Anterior cingulate cortex (tissue), 58 donors: ENCODE data around the gene NECTIN2.

Experiments used
- DNase-seq, 58 donors: peaks; one replicate each; lab custom pipeline; 2025; lab: John Stamatoyannopoulos, UW

Gene NECTIN2

DNA sequence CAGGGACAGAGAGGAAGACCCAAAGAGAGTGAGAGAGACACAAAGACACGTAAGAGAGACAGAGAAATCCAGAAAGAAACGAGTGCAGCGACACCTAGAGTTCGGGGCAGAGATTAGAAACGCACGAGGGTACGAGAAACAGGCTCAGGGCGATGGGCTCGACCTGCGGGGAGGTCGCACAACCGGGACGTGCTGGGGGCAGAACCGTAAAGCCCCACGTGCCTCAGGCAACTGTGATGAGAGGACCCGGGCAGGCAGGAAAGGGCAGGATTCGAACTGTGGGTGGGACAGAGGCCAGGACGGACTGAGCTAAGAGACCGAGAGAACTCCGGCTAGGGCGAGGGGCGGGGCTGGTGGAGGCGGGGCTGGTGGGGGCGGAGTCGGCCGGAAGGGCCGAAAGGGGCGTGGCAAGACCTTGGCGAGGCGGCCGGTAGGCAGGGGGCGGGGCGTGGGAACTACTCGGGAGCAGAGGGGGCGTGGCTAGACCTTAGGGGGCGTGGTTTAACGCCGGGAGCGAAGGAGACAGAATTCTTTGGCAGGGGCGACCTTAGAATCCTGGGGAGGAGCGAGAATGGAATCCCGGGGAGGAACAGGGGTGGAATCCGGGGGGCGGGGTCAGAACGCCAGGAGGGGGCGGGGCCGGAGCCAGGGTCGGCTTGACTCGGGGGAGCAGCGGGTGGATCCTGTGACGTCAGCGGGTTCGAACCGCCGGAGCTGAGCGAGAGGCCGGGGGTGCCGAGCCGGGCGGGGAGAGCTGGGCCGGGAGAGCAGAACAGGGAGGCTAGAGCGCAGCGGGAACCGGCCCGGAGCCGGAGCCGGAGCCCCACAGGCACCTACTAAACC is at the start of gene NECTIN2:
Gene NECTIN2 (plus strand): TSS at position 686 of the 843 bp plus-strand sequence. CDS start 229 bp downstream, outside the sequence.
- DNase-seq: peak; percentile 26 to 95 (median 84)

GRCh38 chr19:44796701-44797115 is 49.4 kb upstream of the NECTIN2 start:
- DNase-seq: peak in 25 of 58 donors; percentile 3 to 44 (median 11)

- no peak for DNase-seq
Observed at GRCh38 chr19:44799627-44800346, 46.3 kb upstream of the NECTIN2 start.

GRCh38 chr19:44800461-44800860 is 45.6 kb upstream of the NECTIN2 start:
- DNase-seq: peak in 51 of 58 donors; percentile 2 to 84 (median 34)

DNA sequence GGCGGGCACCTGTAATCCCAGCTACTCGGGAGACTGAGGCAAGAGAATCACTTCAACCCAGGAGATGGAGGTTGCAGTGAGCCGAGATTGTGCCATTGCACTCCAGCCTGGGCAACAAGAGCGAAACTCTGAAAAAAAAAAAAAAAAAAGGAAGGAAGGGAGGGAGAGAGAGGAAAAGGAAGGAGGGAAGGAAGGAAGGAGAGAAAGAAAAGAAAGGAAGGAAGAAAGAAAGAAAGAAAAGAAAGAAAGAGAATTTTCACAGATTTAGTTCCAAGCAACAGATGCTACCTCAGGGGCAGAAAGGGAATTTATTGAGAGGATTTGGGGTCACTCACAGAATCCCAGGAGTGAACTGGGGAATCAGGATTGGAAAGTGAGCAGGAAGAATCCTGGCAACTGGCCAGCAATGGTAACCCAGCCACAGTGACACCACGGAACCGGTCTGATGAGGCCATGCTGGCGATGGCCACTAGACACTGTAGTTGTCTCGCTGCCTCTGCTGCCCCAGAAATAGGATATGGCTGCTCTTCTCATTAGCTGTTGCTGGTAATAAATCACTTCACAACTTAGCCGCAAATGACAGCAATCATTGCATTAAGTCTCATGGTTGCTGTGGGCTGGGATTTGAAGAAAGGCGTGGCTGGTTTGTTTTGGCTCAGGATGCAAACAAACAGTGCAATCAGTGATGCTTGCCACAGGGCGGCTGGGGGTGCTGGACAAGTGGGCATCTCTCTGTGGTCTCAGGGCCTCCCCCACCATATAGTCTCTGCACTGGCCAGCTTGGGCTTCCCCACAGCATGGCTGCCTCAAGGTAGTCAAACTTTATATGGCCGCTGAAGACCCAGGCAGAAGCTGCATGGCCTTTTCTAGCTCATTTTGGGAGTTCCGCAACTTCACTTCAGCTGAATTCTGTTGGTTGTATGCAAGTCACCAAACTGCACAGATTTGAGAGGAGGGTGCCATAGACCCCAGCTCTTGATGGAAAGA is 42.4 kb upstream of the NECTIN2 start:
- DNase-seq: no peak

DNA sequence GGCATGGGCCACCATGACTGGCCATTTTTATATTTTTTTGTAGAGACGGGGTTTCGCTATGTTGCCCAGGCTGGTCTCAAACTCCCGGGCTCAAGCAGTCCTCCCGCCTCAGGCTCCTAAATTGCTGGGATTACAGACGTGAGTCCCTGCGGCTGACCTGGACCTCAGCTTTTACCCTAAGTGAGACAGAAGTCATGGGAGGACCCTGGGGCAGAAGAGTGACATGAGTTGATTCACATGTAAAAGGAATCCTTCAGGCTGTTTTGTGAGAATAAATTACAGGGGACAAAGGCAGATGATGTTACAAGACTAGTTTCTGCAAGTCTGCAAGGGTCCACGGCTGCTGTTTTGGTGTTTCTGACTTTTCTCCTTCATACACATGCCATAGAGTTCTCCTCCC is 39.8 kb upstream of the NECTIN2 start:
- no peak for DNase-seq

- no peak for DNase-seq
Observed at GRCh38 chr19:44807162-44807561, 38.9 kb upstream of the NECTIN2 start.

- peak in 8 of 58 donors; percentile 3 to 38 (median 8) for DNase-seq
Observed at GRCh38 chr19:44807652-44808462, 38.2 kb upstream of the NECTIN2 start.

- DNase-seq: peak in 43 of 58 donors; percentile 4 to 58 (median 20)
Observed at GRCh38 chr19:44808463-44809371, 37.4 kb upstream of the NECTIN2 start, which contains the start of gene BCAM. BCAM (plus strand) TSS chr19:44809103; CDS start chr19:44809125, 22 bp downstream.

DNA sequence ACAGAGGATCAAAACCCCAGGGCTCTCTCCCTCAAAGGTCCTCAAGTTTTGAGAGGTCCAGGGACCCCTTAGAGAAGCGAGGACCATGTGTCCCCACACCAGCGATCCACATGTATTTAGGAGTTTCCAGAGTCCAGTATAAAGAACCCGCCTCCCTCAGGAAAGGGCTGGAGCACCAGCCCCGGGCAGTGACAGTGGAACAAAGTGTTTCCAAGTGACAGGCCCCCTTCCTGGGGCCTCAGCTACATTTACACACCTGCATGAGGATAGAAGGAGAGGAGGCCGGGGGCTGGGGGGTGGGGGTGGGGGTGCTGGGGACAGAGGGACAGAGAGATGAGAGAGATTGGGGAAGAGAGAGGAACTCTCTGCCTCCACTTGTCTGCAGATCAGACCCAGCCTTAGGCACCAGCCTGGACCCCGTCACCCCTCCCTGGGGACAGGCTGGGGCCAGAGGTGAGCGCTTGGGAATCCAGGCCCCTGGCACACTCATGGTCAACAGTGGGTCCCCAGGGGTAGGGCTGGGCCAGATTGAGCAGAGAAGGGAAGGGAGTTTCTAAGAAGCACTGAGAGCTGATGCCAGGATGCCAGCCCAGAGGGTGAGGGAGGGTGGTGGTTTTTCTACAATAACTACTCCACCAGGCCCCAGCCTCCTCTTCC is 36.4 kb upstream of the NECTIN2 start:
- no peak for DNase-seq

- no peak for DNase-seq
Observed at GRCh38 chr19:44810234-44811121, 35.6 kb upstream of the NECTIN2 start.

DNA sequence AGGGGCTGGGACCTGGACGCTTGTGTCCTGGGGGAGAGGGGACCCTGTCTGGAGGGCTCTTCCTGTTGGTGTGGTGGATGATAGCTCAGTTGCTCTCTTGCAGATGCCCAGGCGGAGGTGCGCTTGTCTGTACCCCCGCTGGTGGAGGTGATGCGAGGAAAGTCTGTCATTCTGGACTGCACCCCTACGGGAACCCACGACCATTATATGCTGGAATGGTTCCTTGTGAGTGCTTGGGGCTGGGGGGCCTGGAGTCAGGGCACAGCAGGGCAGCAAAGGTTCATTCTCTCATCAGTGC is 35.0 kb upstream of the NECTIN2 start:
- DNase-seq: no peak

DNA sequence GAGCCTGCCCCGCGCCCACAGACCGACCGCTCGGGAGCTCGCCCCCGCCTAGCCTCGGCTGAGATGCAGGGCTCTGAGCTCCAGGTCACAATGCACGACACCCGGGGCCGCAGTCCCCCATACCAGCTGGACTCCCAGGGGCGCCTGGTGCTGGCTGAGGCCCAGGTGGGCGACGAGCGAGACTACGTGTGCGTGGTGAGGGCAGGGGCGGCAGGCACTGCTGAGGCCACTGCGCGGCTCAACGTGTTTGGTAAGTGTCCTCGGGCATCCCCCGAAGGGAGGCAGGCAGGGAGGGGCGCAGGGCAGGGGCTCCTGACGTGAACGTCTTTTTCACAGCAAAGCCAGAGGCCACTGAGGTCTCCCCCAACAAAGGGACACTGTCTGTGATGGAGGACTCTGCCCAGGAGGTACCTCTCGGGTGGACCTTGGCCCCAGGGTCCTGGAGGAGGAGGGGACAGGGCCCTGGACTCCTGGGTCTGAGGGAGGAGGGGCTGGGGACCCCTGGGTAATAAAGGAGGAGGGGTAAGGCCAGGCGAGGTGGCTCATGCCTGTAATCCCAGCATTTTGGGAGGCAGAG is 33.9 kb upstream of the NECTIN2 start:
- no peak for DNase-seq

DNA sequence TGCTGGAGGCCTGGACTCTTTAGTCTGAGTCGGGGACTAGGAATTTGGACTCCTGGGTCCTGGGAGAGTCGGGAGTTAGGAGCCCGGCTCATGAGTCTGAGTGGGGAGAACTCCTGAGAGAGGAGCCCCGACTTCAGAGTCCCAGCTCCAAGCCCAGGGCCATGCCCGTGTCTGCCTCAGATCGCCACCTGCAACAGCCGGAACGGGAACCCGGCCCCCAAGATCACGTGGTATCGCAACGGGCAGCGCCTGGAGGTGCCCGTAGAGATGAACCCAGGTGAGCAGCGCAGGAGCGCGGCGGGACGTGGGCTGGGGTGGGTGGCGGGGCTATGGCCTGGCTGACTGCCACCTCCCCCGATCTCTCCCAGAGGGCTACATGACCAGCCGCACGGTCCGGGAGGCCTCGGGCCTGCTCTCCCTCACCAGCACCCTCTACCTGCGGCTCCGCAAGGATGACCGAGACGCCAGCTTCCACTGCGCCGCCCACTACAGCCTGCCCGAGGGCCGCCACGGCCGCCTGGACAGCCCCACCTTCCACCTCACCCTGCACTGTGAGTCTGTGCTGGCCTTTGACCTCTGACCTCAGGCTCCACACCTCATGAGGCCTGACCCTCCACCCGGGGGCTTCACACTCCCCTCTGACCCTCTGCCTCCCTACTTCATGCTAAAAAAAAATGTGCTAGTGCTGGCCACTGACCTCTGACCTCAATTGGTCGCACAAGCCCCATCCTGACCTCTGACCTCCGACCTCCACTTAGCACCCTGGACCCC is 32.8 kb upstream of the NECTIN2 start:
- no peak for DNase-seq

DNA sequence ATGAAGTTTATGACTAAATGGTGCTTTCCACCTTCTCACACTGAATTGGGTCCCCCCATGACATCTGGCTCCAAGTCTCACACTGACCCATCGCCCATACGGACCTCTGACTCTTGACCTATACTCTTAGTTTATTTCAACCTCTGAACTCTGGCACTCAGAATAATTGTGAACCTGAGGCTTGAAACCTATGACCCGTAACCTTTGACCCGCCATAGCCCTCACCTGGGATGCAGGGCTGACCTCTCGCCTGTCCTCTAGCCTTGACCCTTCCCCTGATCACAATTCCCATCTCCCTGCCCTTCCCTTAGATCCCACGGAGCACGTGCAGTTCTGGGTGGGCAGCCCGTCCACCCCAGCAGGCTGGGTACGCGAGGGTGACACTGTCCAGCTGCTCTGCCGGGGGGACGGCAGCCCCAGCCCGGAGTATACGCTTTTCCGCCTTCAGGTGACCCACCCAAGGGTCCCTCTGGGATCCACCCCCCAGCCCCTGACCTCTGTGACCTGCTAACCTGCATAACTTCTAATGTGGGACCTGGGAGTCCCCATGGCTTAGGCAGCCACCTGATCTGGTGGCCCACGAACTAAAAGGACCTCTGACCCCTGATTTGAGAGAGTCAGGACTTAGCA is 32.1 kb upstream of the NECTIN2 start:
- DNase-seq: no peak
